HCT116 (cell line): ENCODE results near the gene ADCY2. TPM values are rescaled to one million over a fixed set of nuclear protein-coding genes. Genes with fewer than 3 reads are reported as not detected.

Source experiments
- ATAC-seq: fragments of 200-7000 bp; cut with Tn5 transposase; 2 replicates; pipeline ENCODE4 v1.9.1; 2020; ENCODE audit warnings: mild to moderate bottlenecking, moderate library complexity
- BruUV-seq: library from RNA; stranded (reverse); fragments of 400-500 nt; replicated peaks from 2 replicates; lab custom pipeline; 2021; lab: Mats Ljungman, UMichigan
- CTCF ChIA-PET: fragments of 300-600 bp; sonication (Branson Sonifier 250); formaldehyde crosslinking; loops from one replicate; lab custom pipeline; 2021; ENCODE audit warnings: antibody characterized with exemption; lab: Charles Lee
- POLR2A ChIA-PET: fragments of 300-600, 350-600 bp; sonication (Branson Sonifier 250); formaldehyde crosslinking; loops from one replicate; lab custom pipeline; 2021; ENCODE audit warnings: antibody characterized with exemption; lab: Charles Lee
- RAD21 ChIA-PET, 2 experiments: fragments of 300-600 bp; sonication (Branson Sonifier 250); formaldehyde crosslinking; loops; one replicate each; lab custom pipeline; 2023; ENCODE audit warnings: low total read pairs in 2 of 2; ENCODE audit not compliant: uncharacterized antibody in 2 of 2, unreplicated experiment in 2 of 2, low non-redundant PET in 1 of 2; lab: Charles Lee
- DNase-seq: peaks from one replicate; pipeline ENCODE4 v3.0.0-alpha.2; 2010; ENCODE audit warnings: low read depth, low spot score
- H2AFZ ChIP-seq: fragments of 200-600 bp; shearing (Covaris generic), sonication (generic); 2 replicates; pipeline ENCODE4 v1.6.1; 2017; ENCODE audit warnings: low read depth, mixed run types, mixed read lengths, antibody characterized with exemption, low read length; ENCODE audit not compliant: poor library complexity, severe bottlenecking
- H3K27ac ChIP-seq: 2 replicates; pipeline ENCODE4 v1.5.1; 2012; ENCODE audit warnings: low read depth, low read length
- H3K27me3 ChIP-seq: fragments of 200-600 bp; sonication (generic); 2 replicates; pipeline ENCODE4 v1.6.1; 2016; ENCODE audit warnings: mixed run types, low read length, mixed read lengths; ENCODE audit not compliant: insufficient read depth
- H3K36me3 ChIP-seq, 2 experiments: fragments of 200-500 bp in 1 of 2; fragments of 200-600 bp in 1 of 2; sonication (Bioruptor generic) in 1 of 2; sonication (generic) in 1 of 2; 2 replicates each; pipeline versions ENCODE4 v1.5.1 to v1.6.1; 2014 to 2016; ENCODE audit warnings: low read length in 2 of 2, inconsistent platforms in 1 of 2, mixed read lengths in 1 of 2, mixed run types in 1 of 2; ENCODE audit not compliant: insufficient read depth in 2 of 2, control insufficient read depth in 1 of 2
- H3K4me1 ChIP-seq, 2 experiments: fragments of 200-600 bp in 1 of 2; sonication (generic) in 1 of 2; 2 replicates each; pipeline versions ENCODE4 v1.5.1 to v1.6.1; 2012 to 2017; ENCODE audit warnings: low read length in 2 of 2, inconsistent platforms in 1 of 2, mild to moderate bottlenecking in 1 of 2, mixed read lengths in 1 of 2, mixed run types in 1 of 2, moderate library complexity in 1 of 2; ENCODE audit not compliant: insufficient read depth in 2 of 2, control insufficient read depth in 1 of 2
- H3K4me2 ChIP-seq: fragments of 200-600 bp; sonication (generic); 2 replicates; pipeline ENCODE4 v1.6.1; 2017; ENCODE audit warnings: mixed run types, low read length, mixed read lengths
- H3K4me3 ChIP-seq, 2 experiments: fragments of 200-600 bp in 1 of 2; sonication (generic) in 1 of 2; replicated peaks in 1 of 2; 2 replicates each; pipeline ENCODE4 v1.5.1; 2011 to 2016; ENCODE audit warnings: low read length in 2 of 2, control low read depth in 1 of 2, low read depth in 1 of 2, mild to moderate bottlenecking in 1 of 2, mixed read lengths in 1 of 2, mixed run types in 1 of 2
- H3K79me2 ChIP-seq: fragments of 200-600 bp; sonication (generic); 2 replicates; pipeline ENCODE4 v1.6.1; 2017; ENCODE audit warnings: mild to moderate bottlenecking, mixed run types, low read length, moderate library complexity, mixed read lengths; ENCODE audit not compliant: insufficient read depth
- H3K9ac ChIP-seq: fragments of 200-600 bp; sonication (generic); 2 replicates; pipeline ENCODE4 v1.6.1; 2016; ENCODE audit warnings: low read length, mixed read lengths
- H3K9me2 ChIP-seq: fragments of 200-600 bp; sonication (generic), shearing (Covaris generic); 2 replicates; pipeline ENCODE4 v1.6.1; 2017; ENCODE audit warnings: mixed run types, mild to moderate bottlenecking, moderate library complexity; ENCODE audit not compliant: insufficient read depth
- H3K9me3 ChIP-seq, 2 experiments: fragments of 200-500 bp in 1 of 2; fragments of 200-600 bp in 1 of 2; sonication (Bioruptor generic) in 1 of 2; sonication (generic) in 1 of 2; 2 replicates each; pipeline ENCODE4 v1.6.1; 2014 to 2017; ENCODE audit warnings: low read length in 2 of 2, mixed read lengths in 2 of 2, inconsistent platforms in 1 of 2, low read depth in 1 of 2, mild to moderate bottlenecking in 1 of 2, mixed run types in 1 of 2, moderate library complexity in 1 of 2; ENCODE audit not compliant: control insufficient read depth in 1 of 2, insufficient read depth in 1 of 2
- H4K20me1 ChIP-seq: fragments of 200-600 bp; sonication (generic), shearing (Covaris generic); 2 replicates; pipeline ENCODE4 v1.6.1; 2017; ENCODE audit warnings: mixed run types, mild to moderate bottlenecking, moderate library complexity; ENCODE audit not compliant: insufficient read depth
- ELF1 ChIP-seq: IDR thresholded peaks from 2 replicates; pipeline ENCODE4 v1.6.1; 2012; ENCODE audit warnings: low read depth, borderline replicate concordance
- EZH2phosphoT487 ChIP-seq: fragments of 200-600 bp; IDR thresholded peaks from 2 replicates; pipeline ENCODE4 v1.6.1; 2018; ENCODE audit warnings: antibody characterized with exemption, borderline replicate concordance
- FOSL1 ChIP-seq: IDR thresholded peaks from 2 replicates; pipeline ENCODE4 v1.6.1; 2012; ENCODE audit warnings: low read depth
- JUND ChIP-seq: IDR thresholded peaks from 2 replicates; pipeline ENCODE4 v1.6.1; 2012
- POLR2AphosphoS5 ChIP-seq: IDR thresholded peaks from 2 replicates; pipeline ENCODE4 v1.6.1; 2011; ENCODE audit warnings: mild to moderate bottlenecking, low read depth, low read length, moderate library complexity
- RAD21 ChIP-seq: IDR thresholded peaks from 2 replicates; pipeline ENCODE4 v1.6.1; 2012; ENCODE audit warnings: low read depth, mild to moderate bottlenecking
- SIN3A ChIP-seq: IDR thresholded peaks from 2 replicates; pipeline ENCODE4 v1.6.1; 2012; ENCODE audit warnings: low read depth
- SP1 ChIP-seq: IDR thresholded peaks from 2 replicates; pipeline ENCODE4 v1.6.1; 2012; ENCODE audit warnings: low read depth
- TCF7L2 ChIP-seq: IDR thresholded peaks from 2 replicates; pipeline ENCODE4 v1.7.0; 2011; ENCODE audit warnings: borderline replicate concordance, inconsistent platforms; ENCODE audit not compliant: insufficient read depth, insufficient read length; ENCODE audit errors: extremely low read depth
- YY1 ChIP-seq: IDR thresholded peaks from 2 replicates; pipeline ENCODE4 v1.6.1; 2011; ENCODE audit warnings: low read length, low read depth, moderate library complexity, mild to moderate bottlenecking; ENCODE audit not compliant: insufficient replicate concordance; ENCODE audit errors: extremely low read depth
- intact Hi-C: fragments of 100-400 bp; cut with micrococcal nuclease; formaldehyde crosslinking; loops from 2 replicates; pipeline ENCODE4 v1.10.0; 2022
- total RNA-seq: library from RNA; stranded (reverse); gene quantifications from one replicate; pipeline ENCODE4 v1.2.1, GENCODE V29; 2021; ENCODE audit not compliant: unreplicated experiment
- TF ChIP-seq, protein P1 (sequence below): IDR thresholded peaks from 2 replicates; pipeline ENCODE4 v1.6.1; 2012; ENCODE audit warnings: low read depth
- TF ChIP-seq, protein P2 (sequence below): IDR thresholded peaks from 2 replicates; pipeline ENCODE4 v1.6.1; 2012
- TF ChIP-seq, protein P3 (sequence below): IDR thresholded peaks from 2 replicates; pipeline ENCODE4 v1.6.1; 2011; ENCODE audit warnings: mild to moderate bottlenecking, low read length, moderate library complexity; ENCODE audit not compliant: insufficient replicate concordance; ENCODE audit errors: extremely low read depth

Gene ADCY2
- total RNA-seq, 1 experiment from 2014 or later, result 0.15 TPM

DNA sequence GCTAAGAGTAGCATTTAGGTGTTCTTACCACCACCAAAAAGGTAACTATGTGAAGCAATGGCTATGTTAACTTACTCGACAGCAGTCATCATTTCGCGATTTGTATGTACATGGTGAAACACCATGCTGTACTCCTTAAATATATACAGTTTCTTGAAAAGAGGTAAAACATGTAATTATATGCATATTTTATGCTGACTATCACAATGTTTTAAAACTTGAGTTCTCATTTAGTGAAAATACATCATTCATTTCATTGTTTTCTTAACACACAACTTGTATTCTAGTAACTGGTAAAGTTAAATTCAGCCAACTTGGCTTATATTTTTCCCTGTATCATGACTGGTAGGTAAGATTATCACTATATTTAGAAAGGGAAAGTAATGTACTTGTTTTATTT, 189.9 kb downstream of the ADCY2 start (continued):
- TF ChIP-seq, protein P1, sequence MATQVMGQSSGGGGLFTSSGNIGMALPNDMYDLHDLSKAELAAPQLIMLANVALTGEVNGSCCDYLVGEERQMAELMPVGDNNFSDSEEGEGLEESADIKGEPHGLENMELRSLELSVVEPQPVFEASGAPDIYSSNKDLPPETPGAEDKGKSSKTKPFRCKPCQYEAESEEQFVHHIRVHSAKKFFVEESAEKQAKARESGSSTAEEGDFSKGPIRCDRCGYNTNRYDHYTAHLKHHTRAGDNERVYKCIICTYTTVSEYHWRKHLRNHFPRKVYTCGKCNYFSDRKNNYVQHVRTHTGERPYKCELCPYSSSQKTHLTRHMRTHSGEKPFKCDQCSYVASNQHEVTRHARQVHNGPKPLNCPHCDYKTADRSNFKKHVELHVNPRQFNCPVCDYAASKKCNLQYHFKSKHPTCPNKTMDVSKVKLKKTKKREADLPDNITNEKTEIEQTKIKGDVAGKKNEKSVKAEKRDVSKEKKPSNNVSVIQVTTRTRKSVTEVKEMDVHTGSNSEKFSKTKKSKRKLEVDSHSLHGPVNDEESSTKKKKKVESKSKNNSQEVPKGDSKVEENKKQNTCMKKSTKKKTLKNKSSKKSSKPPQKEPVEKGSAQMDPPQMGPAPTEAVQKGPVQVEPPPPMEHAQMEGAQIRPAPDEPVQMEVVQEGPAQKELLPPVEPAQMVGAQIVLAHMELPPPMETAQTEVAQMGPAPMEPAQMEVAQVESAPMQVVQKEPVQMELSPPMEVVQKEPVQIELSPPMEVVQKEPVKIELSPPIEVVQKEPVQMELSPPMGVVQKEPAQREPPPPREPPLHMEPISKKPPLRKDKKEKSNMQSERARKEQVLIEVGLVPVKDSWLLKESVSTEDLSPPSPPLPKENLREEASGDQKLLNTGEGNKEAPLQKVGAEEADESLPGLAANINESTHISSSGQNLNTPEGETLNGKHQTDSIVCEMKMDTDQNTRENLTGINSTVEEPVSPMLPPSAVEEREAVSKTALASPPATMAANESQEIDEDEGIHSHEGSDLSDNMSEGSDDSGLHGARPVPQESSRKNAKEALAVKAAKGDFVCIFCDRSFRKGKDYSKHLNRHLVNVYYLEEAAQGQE, result no peak
- no peak for TF ChIP-seq POLR2AphosphoS5
- TF ChIP-seq ELF1, result no peak
- no peak for TF ChIP-seq EZH2phosphoT487

DNA sequence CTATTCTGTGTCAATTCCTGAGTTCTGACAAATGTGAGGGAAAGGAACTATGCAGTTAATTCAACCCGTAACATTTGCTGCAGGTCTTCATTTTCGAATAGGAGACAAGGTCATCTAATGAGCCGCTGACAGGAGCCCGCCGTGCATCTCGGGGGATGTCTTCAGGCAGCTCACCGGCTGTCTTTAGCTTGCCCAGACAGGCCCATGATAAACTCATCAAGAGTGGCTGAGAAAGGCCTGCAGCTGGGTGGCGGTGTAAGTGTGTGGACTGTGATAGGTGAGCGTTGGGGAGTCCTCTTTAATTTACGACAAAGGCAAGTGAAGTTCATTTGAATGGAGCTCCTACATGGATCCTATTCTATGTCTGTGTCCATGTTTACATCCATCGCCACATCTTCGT, 190.5 kb downstream of the ADCY2 start:
- no peak for DNase-seq
- ChIA-PET RAD21 (no interaction called here), POLR2A (no interaction called here), CTCF (no interaction called here)
- Histone ChIP-seq H3K27ac (no peak overlapping the region), H3K27me3 (no peaks in the 10 kb centered on the region), H3K9ac (no peak overlapping the region), H3K36me3 (no peaks in the 10 kb centered on the region), H3K4me1 (no peaks in the 10 kb centered on the region), H3K4me2 (no peak overlapping the region), H3K79me2 (no peaks in the 10 kb centered on the region), H2AFZ (no peak overlapping the region), H3K9me3 (peaks cover 3 to 7% of the 10 kb centered on the region in 2 experiments; a peak in 2 of 4 replicates), H3K4me3 (no peak overlapping the region), H4K20me1 (no peaks in the 10 kb centered on the region), H3K9me2 (no peaks in the 10 kb centered on the region)
- intact Hi-C loops, result no loop called here
- no peak for TF ChIP-seq TCF7L2
- no peak for TF ChIP-seq FOSL1
- no peak for TF ChIP-seq JUND
- no peak for TF ChIP-seq RAD21
- no peak for TF ChIP-seq YY1
- TF ChIP-seq, protein P2, sequence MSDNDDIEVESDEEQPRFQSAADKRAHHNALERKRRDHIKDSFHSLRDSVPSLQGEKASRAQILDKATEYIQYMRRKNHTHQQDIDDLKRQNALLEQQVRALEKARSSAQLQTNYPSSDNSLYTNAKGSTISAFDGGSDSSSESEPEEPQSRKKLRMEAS, result no peak
- no peak for TF ChIP-seq SP1
- TF ChIP-seq, protein P3, sequence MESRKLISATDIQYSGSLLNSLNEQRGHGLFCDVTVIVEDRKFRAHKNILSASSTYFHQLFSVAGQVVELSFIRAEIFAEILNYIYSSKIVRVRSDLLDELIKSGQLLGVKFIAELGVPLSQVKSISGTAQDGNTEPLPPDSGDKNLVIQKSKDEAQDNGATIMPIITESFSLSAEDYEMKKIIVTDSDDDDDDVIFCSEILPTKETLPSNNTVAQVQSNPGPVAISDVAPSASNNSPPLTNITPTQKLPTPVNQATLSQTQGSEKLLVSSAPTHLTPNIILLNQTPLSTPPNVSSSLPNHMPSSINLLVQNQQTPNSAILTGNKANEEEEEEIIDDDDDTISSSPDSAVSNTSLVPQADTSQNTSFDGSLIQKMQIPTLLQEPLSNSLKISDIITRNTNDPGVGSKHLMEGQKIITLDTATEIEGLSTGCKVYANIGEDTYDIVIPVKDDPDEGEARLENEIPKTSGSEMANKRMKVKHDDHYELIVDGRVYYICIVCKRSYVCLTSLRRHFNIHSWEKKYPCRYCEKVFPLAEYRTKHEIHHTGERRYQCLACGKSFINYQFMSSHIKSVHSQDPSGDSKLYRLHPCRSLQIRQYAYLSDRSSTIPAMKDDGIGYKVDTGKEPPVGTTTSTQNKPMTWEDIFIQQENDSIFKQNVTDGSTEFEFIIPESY, result no peak
- no peak for TF ChIP-seq SIN3A
- BruUV-seq, result no TSS peak
- ATAC-seq, result no peak
